HepG2 (cell line): Measurements from ENCODE around the gene SEPTIN5. TPM values are rescaled to one million over a fixed set of nuclear protein-coding genes. Genes with fewer than 3 reads are reported as not detected.

Experiments
- BRD4 ChIP-seq: sonication (generic); formaldehyde crosslinking; IDR thresholded peaks from 2 replicates; pipeline ENCODE4 v1.4.0; 2020; ENCODE audit warnings: missing genetic modification reagents
- BRF2 ChIP-seq: sonication (generic); formaldehyde crosslinking; IDR thresholded peaks from 2 replicates; pipeline ENCODE4 v1.8.1; 2022; ENCODE audit warnings: mild to moderate bottlenecking, missing genetic modification reagents
- CERS6 ChIP-seq: sonication (generic); formaldehyde crosslinking; IDR thresholded peaks from 2 replicates; pipeline ENCODE4 v1.5.0; 2020; ENCODE audit warnings: missing genetic modification reagents
- KLF13 ChIP-seq: sonication (generic); formaldehyde crosslinking; IDR thresholded peaks from 2 replicates; pipeline ENCODE4 v1.4.0; 2020; ENCODE audit warnings: mild to moderate bottlenecking, missing genetic modification reagents
- KLF9 ChIP-seq: IDR thresholded peaks from 2 replicates; pipeline ENCODE4 v1.6.1; 2016; ENCODE audit warnings: low read depth
- KMT2A ChIP-seq: sonication (generic); formaldehyde crosslinking; IDR thresholded peaks from 2 replicates; pipeline ENCODE4 v1.4.0; 2020; ENCODE audit warnings: missing genetic modification reagents
- NCOA2 ChIP-seq: sonication (generic); formaldehyde crosslinking; IDR thresholded peaks from 2 replicates; pipeline ENCODE4 v1.8.0; 2022; ENCODE audit warnings: inconsistent platforms
- NCOR1 ChIP-seq: fragments of 200-600 bp; sonication (generic); IDR thresholded peaks from 2 replicates; pipeline ENCODE4 v1.7.0; 2017; ENCODE audit warnings: antibody characterized with exemption, low read length, borderline replicate concordance
- NONO ChIP-seq, 2 experiments: fragments of 450-650 bp in 1 of 2; sonication (generic) in 1 of 2; formaldehyde crosslinking in 1 of 2; IDR thresholded peaks in 1 of 2; conservative IDR thresholded peaks in 1 of 2; 2 replicates each; pipeline versions ENCODE4 v1.6.1 to v1.8.0; 2017 to 2022; ENCODE audit warnings: mild to moderate bottlenecking in 1 of 2, missing genetic modification reagents in 1 of 2, moderate library complexity in 1 of 2
- NR2F6 ChIP-seq, 2 experiments: IDR thresholded peaks; 2 replicates each; pipeline ENCODE4 v1.6.1; 2016; ENCODE audit warnings: antibody characterized with exemption in 1 of 2, mild to moderate bottlenecking in 1 of 2
- PITX1 ChIP-seq: sonication (generic); formaldehyde crosslinking; IDR thresholded peaks from 2 replicates; pipeline ENCODE4 v1.5.1; 2020; ENCODE audit warnings: mild to moderate bottlenecking, missing genetic modification reagents
- RNF2 ChIP-seq: fragments of 450-650 bp; conservative IDR thresholded peaks from 2 replicates; pipeline ENCODE4 v1.6.1; 2016; ENCODE audit warnings: low read depth
- TSC22D2 ChIP-seq: sonication (generic); formaldehyde crosslinking; IDR thresholded peaks from 2 replicates; pipeline ENCODE4 v1.5.1; 2020; ENCODE audit warnings: missing genetic modification reagents, mild to moderate bottlenecking, borderline replicate concordance
- UBTF ChIP-seq: sonication (generic); formaldehyde crosslinking; IDR thresholded peaks from 2 replicates; pipeline ENCODE4 v1.4.0; 2020; ENCODE audit warnings: mild to moderate bottlenecking, missing genetic modification reagents
- ZBTB37 ChIP-seq: sonication (generic); formaldehyde crosslinking; IDR thresholded peaks from 2 replicates; pipeline ENCODE4 v1.4.0; 2020; ENCODE audit warnings: mild to moderate bottlenecking, missing genetic modification reagents
- ZBTB44 ChIP-seq: sonication (generic); formaldehyde crosslinking; IDR thresholded peaks from 2 replicates; pipeline ENCODE4 v1.4.0; 2020; ENCODE audit warnings: missing genetic modification reagents
- ZNF644 ChIP-seq: IDR thresholded peaks from 2 replicates; pipeline ENCODE4 v1.6.1; 2016; ENCODE audit warnings: low read depth
- ZNF776 ChIP-seq: sonication (generic); formaldehyde crosslinking; IDR thresholded peaks from 2 replicates; pipeline ENCODE4 v1.4.0; 2020; ENCODE audit warnings: mild to moderate bottlenecking, missing genetic modification reagents
- ZXDC ChIP-seq: sonication (generic); formaldehyde crosslinking; IDR thresholded peaks from 2 replicates; pipeline ENCODE4 v1.5.0; 2020; ENCODE audit warnings: mild to moderate bottlenecking, missing genetic modification reagents
- polyA plus RNA-seq, 8 experiments: library from polyadenylated mRNA; depleted of rRNA in 3 of 8; stranded (reverse) in 7 of 8; unstranded in 1 of 8; fragments of >200 nt; fragmentation: Illumina TruSeq in 4 of 8; extraction: Trizol in 4 of 8; gene quantifications; 2 replicates each; pipeline versions ENCODE4 v1.2.1 to v1.2.3, GENCODE V29; 2011 to 2016; ENCODE audit warnings: low read depth in 4 of 8, missing spikeins in 1 of 8, mixed read lengths in 1 of 8; ENCODE audit not compliant: insufficient read depth in 1 of 8
- total RNA-seq, 5 experiments: library from RNA; depleted of rRNA; stranded (reverse); fragments of >200 nt; fragmentation: Illumina TruSeq; extraction: Trizol; gene quantifications; 2 replicates each; pipeline ENCODE4 v1.2.3, GENCODE V29; 2016; ENCODE audit warnings: low read depth in 1 of 5

The SEPTIN5 gene
- total and polyA plus RNA-seq, 2 of the 13 experiments (the other 11 are each of a cell fraction or from before 2014, with no cell fraction given): 0.33 TPM; not detected in 1

GRCh38 chr22:19723232-19723982, 9.1 kb downstream of the SEPTIN5 start, which contains the start of gene GP1BB (continued):
- TF ChIP-seq ZBTB44: no peak
- TF ChIP-seq KMT2A (CRISPR knock-in tag): 0 out of 2 replicates have a peak, but pooled peaks have one; percentile 29
- TF ChIP-seq NCOR1: no peak
- TF ChIP-seq RNF2: peak; percentile 75
- no peak for TF ChIP-seq ZNF644 (CRISPR knock-in tag)
- peak; percentile 67 for TF ChIP-seq UBTF (CRISPR knock-in tag)
- no peak; the same call in 1 of the 2 replicates for TF ChIP-seq ZNF776 (CRISPR knock-in tag)
- TF ChIP-seq ZBTB37 (CRISPR knock-in tag): no peak
- TF ChIP-seq NR2F6 (IDR thresholded peaks at IDR 0.05): no peak
- no peak for TF ChIP-seq NR2F6 (CRISPR knock-in tag; IDR thresholded peaks at IDR 0.05)
- TF ChIP-seq KLF9 (CRISPR knock-in tag): no peak
- no peak for TF ChIP-seq BRD4
- no peak for TF ChIP-seq CERS6 (CRISPR knock-in tag)
- TF ChIP-seq ZXDC: 0 out of 2 replicates have a peak, but pooled peaks have one; percentile 43
- TF ChIP-seq KLF13: no peak
- no peak for TF ChIP-seq TSC22D2 (CRISPR knock-in tag)
- no peak for TF ChIP-seq NONO (IDR thresholded peaks at IDR 0.05)
- peak; percentile 20; the same call in 1 of the 2 replicates for TF ChIP-seq NONO (CRISPR knock-in tag; conservative IDR thresholded peaks at IDR 0.05)
- no peak for TF ChIP-seq BRF2 (CRISPR knock-in tag)
- TF ChIP-seq PITX1: no peak
- peak; percentile 32; the same call in 1 of the 2 replicates for TF ChIP-seq NCOA2 (CRISPR knock-in tag)
